DOHH2 (cell line): ENCODE data around the gene NGEF.
"Not testable (repeated sequence)": the region's sequence is repeated elsewhere in the genome, so short reads cannot be mapped to it uniquely, and the experiment has no call there.

Experiments used
- H3F3A ChIP-seq: fragments of 200-600 bp; sonication (generic), shearing (Covaris generic); 2 replicates; pipeline ENCODE4 v1.6.0; 2016; ENCODE audit warnings: antibody characterized with exemption, mild to moderate bottlenecking; ENCODE audit not compliant: control insufficient read depth, insufficient read depth
- H3K27ac ChIP-seq: fragments of 200-600 bp; sonication (generic); 2 replicates; pipeline ENCODE4 v1.5.1; 2014; ENCODE audit warnings: low read depth, mild to moderate bottlenecking, low read length, moderate library complexity
- H3K27me3 ChIP-seq: fragments of 200-600 bp; sonication (generic); 2 replicates; pipeline ENCODE4 v1.6.1; 2014; ENCODE audit warnings: mild to moderate bottlenecking, low read length, mixed read lengths; ENCODE audit not compliant: control insufficient read depth
- H3K36me3 ChIP-seq: fragments of 200-600 bp; sonication (generic); 2 replicates; pipeline ENCODE4 v1.6.1; 2014; ENCODE audit warnings: mild to moderate bottlenecking, low read length, moderate library complexity, mixed read lengths; ENCODE audit not compliant: control insufficient read depth
- H3K4me1 ChIP-seq: fragments of 200-600 bp; sonication (generic); 2 replicates; pipeline ENCODE4 v1.6.1; 2014; ENCODE audit warnings: mild to moderate bottlenecking, low read length, mixed read lengths; ENCODE audit not compliant: control insufficient read depth
- H3K4me2 ChIP-seq: fragments of 200-600 bp; sonication (generic); 2 replicates; pipeline ENCODE4 v1.6.0; 2014; ENCODE audit warnings: mild to moderate bottlenecking, low read length, moderate library complexity
- H3K4me3 ChIP-seq: fragments of 200-600 bp; sonication (generic); 2 replicates; pipeline ENCODE4 v1.5.1; 2014; ENCODE audit warnings: mild to moderate bottlenecking, low read length, mixed read lengths
- H3K79me2 ChIP-seq: fragments of 200-600 bp; sonication (generic); 2 replicates; pipeline ENCODE4 v1.6.1; 2014; ENCODE audit warnings: mild to moderate bottlenecking, low read length, mixed read lengths; ENCODE audit not compliant: control insufficient read depth
- H3K9me2 ChIP-seq: fragments of 200-600 bp; sonication (generic); replicated peaks from 2 replicates; pipeline ENCODE4 v1.6.1; 2014; ENCODE audit warnings: mild to moderate bottlenecking, low read length, mixed read lengths; ENCODE audit not compliant: control insufficient read depth
- H3K9me3 ChIP-seq: fragments of 200-600 bp; sonication (generic); 2 replicates; pipeline ENCODE4 v1.6.1; 2014; ENCODE audit warnings: antibody characterized with exemption, low read length, mixed read lengths; ENCODE audit not compliant: control insufficient read depth, insufficient read depth
- H4K20me1 ChIP-seq: fragments of 200-600 bp; sonication (generic); 2 replicates; pipeline ENCODE4 v1.6.0; 2014; ENCODE audit warnings: low read depth, mild to moderate bottlenecking, antibody characterized with exemption, low read length, moderate library complexity; ENCODE audit not compliant: control insufficient read depth, insufficient read depth
- CTCF ChIP-seq: fragments of 200-600 bp; sonication (generic); IDR thresholded peaks from one replicate; pipeline ENCODE4 v1.5.1; 2014; ENCODE audit warnings: antibody characterized with exemption, mild to moderate bottlenecking, low read depth, low read length; ENCODE audit not compliant: poor library complexity, severe bottlenecking
- EZH2phosphoT487 ChIP-seq: fragments of 200-600 bp; sonication (generic); IDR thresholded peaks from 2 replicates; pipeline ENCODE4 v1.6.1; 2017; ENCODE audit warnings: borderline replicate concordance, mild to moderate bottlenecking, antibody characterized with exemption, low read length, moderate library complexity, mixed read lengths

The NGEF gene

GRCh38 chr2:233020454-233020853, 7.4 kb upstream of the NGEF start:
- Histone ChIP-seq H3K79me2 (no peaks in the 10 kb centered on the region), H3K4me2 (no peak overlapping the region), H3F3A (no peaks in the 10 kb centered on the region), H3K9me2 (no peaks in the 10 kb centered on the region), H3K27ac (no peak overlapping the region), H3K27me3 (no peaks in the 10 kb centered on the region), H3K36me3 (no peaks in the 10 kb centered on the region), H3K9me3 (no peaks in the 10 kb centered on the region), H3K4me3 (no peak overlapping the region), H3K4me1 (no peaks in the 10 kb centered on the region), H4K20me1 (no peaks in the 10 kb centered on the region)
- TF ChIP-seq CTCF = no peak
- TF ChIP-seq EZH2phosphoT487 = no peak

- H3K4me3 ChIP-seq = not testable (repeated sequence)
Measured at GRCh38 chr2:233019610-233020009, 6.6 kb upstream of the NGEF start.

DNA sequence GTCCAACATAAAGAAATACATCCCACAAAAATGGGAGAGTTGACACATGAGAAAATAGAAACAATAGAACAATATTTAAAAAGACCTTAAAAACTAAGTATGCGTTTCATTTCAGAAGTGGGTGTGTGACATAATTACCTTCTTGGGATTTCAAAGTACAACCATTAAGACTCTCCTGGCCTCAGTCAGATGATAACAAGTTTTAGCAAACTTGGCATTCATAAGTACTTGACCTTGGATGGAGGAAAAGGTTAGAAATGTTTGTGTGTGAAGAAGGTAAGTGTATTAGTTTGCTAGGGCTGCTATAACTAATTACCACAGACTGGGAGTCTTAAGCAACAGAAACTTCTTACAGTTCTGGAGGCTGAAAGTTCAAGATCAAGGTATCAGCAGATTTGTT, 4.9 kb upstream of the NGEF start:
- Histone ChIP-seq H3K9me3 (no peaks in the 10 kb centered on the region), H3K27me3 (no peaks in the 10 kb centered on the region), H3K27ac (no peak overlapping the region), H3K36me3 (no peaks in the 10 kb centered on the region), H3K4me3 (no peak overlapping the region), H3K9me2 (no peaks in the 10 kb centered on the region), H3K79me2 (no peaks in the 10 kb centered on the region), H4K20me1 (no peaks in the 10 kb centered on the region), H3K4me1 (no peaks in the 10 kb centered on the region), H3K4me2 (no peak overlapping the region), H3F3A (no peaks in the 10 kb centered on the region)
- TF ChIP-seq CTCF = no peak
- no peak for TF ChIP-seq EZH2phosphoT487

More at GRCh38 chr2:233019610-233020009, 6.6 kb upstream of the NGEF start:
- not testable (repeated sequence) for H3K4me2 ChIP-seq, H4K20me1 ChIP-seq, H3K9me2 ChIP-seq, H3K27ac ChIP-seq, H3K4me1 ChIP-seq, H3K9me3 ChIP-seq, H3F3A ChIP-seq, H3K79me2 ChIP-seq, H3K27me3 ChIP-seq, H3K36me3 ChIP-seq

GRCh38 chr2:233015019-233015645, 2.1 kb upstream of the NGEF start:
- Histone ChIP-seq H3K4me3 (no peak overlapping the region), H3K79me2 (no peaks in the 10 kb centered on the region), H3K4me2 (no peak overlapping the region), H3K27me3 (no peaks in the 10 kb centered on the region), H4K20me1 (no peaks in the 10 kb centered on the region), H3F3A (no peaks in the 10 kb centered on the region), H3K27ac (no peak overlapping the region), H3K4me1 (0 out of 2 replicates have a peak, but pooled peaks cover 3% of the 10 kb centered on the region), H3K36me3 (no peaks in the 10 kb centered on the region), H3K9me2 (no peaks in the 10 kb centered on the region), H3K9me3 (no peaks in the 10 kb centered on the region)
- TF ChIP-seq CTCF = no peak
- TF ChIP-seq EZH2phosphoT487 = no peak
